ENCODE results near the gene PTPN7. TPM values are rescaled to one million over a fixed set of nuclear protein-coding genes. Genes with fewer than 3 reads are reported as not detected.

Gene PTPN7
- polyA plus RNA-seq (2011; rRNA removed) = 0.08 TPM in 1 of 2 replicates, not detected in the other
- polyA plus RNA-seq (2012; cell fraction: cytosol; rRNA removed) = 0.03 and 0.07 TPM in 2 replicates
- polyA plus RNA-seq (2012; cell fraction: nucleus; rRNA removed) = 0.06 TPM in 1 of 2 replicates, not detected in the other
- not detected in 3 replicates for polyA plus RNA-seq (2017; fragmentation: RNase III; extraction: RNeasy Plus Mini Kit Qiagen cat#74134 plus additional on column Dnase treatment)
- not detected in 2 replicates for polyA minus RNA-seq (2011; rRNA and poly(A)+ RNA removed)

DNA sequence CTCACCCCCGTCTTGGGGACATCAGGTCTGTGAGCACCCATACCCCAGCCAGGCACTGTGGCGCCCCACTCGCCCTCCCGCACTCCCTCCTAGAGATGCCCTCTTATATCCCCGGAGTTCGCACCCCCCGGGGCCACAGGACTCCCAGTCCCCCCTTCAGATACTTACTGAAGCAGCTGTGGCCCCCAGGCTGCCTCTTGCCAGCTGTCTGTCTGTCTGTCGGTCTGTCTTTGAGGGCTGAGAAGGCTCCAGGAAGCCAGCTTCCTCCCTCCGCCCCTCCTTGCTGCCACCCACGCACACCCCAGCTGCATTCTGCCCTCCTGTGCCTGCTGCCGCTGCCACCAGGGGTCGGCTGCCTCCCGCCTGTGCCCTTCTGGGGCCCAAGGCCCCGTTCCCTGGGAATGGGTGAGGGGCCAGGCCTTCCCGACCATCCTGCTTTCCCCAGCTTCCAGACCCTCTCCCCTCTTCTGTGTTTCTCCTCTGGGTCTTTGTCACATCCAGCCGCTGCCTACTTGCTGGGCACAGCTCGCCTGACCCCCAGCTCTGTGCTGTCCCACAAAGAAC is at the start of gene PTPN7:
Gene PTPN7, minus strand, starts transcription at position 226 of the 564 bp plus-strand sequence. CDS start 1,200 bp downstream, outside the sequence.
- TF ChIP-seq MAFK (IDR thresholded peaks at IDR 0.05; ENCODE audit: partially characterized antibody) (no peak), BCL3 (IDR thresholded peaks at IDR 0.05) (no peak), EHF (CRISPR knock-in tag; IDR thresholded peaks at IDR 0.05) (no peak), HES2 (IDR thresholded peaks at IDR 0.05) (no peak), CEBPB (IDR thresholded peaks at IDR 0.05) (no peak), MYC (IDR thresholded peaks at IDR 0.05; ENCODE audit: borderline replicate concordance, low read length) (no peak), KDM5A (IDR thresholded peaks at IDR 0.05) (no peak), CTCF (IDR thresholded peaks at IDR 0.05) (no peak), NFE2L2 (conservative IDR thresholded peaks at IDR 0.05; ENCODE audit: low read length) (no peak), ZSCAN20 (CRISPR knock-in tag; IDR thresholded peaks at IDR 0.05) (no peak), FOSB (CRISPR knock-in tag; IDR thresholded peaks at IDR 0.05) (no peak), GATA3 (IDR thresholded peaks at IDR 0.05; ENCODE audit: borderline replicate concordance) (no peak), CBX8 (IDR thresholded peaks at IDR 0.05) (no peak), KDM1A (IDR thresholded peaks at IDR 0.05; ENCODE audit: low read depth) (no peak), TP53 (CRISPR knock-in tag; IDR thresholded peaks at IDR 0.05) (no peak), RARB (CRISPR knock-in tag; IDR thresholded peaks at IDR 0.05) (no peak)
- TF ChIP-seq, protein P1, sequence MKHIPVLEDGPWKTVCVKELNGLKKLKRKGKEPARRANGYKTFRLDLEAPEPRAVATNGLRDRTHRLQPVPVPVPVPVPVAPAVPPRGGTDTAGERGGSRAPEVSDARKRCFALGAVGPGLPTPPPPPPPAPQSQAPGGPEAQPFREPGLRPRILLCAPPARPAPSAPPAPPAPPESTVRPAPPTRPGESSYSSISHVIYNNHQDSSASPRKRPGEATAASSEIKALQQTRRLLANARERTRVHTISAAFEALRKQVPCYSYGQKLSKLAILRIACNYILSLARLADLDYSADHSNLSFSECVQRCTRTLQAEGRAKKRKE (CRISPR knock-in tag; IDR thresholded peaks at IDR 0.05; ENCODE audit: low read depth) = no peak
- Histone ChIP-seq H3K4me2 (no peak within 1 kb of the TSS), H3K4me1 (peaks cover 16% of the 10 kb centered on the region), H3K4me3 (no peak within 1 kb of the TSS), H3K27ac (peak within 1 kb of the TSS in 1 of 2 experiments; percentile 19; a peak in 1 of 6 replicates), H3K9me3 (no peaks in the 10 kb centered on the region)
- no peak for DNase-seq (ENCODE audit: low read depth in 1 of 2, low spot score in 1 of 2)
- CTCF ChIA-PET = interaction anchor here (0.9 to 2.1 kb wide), 7 partner anchors 13 to 155 kb away, joined by 3 to 10 read pairs (median 4); partner anchors contain the start of gene LGR6
- POLR2A ChIA-PET = no interaction called here
- no peak for FAIRE-seq
- WGBS (ENCODE audit: missing lambda C conversion rate) = 76% methylated on average over 13 of the region's 17 CpGs
- no peak; a peak in 2 of 6 replicates for ATAC-seq

- Histone ChIP-seq H3K27ac (0 out of 6 replicates have a peak overlapping the region, but pooled peaks of 1 of the 2 experiments have one; percentile 36), H3K4me3 (no peak overlapping the region), H3K4me1 (peaks cover 6% of the 10 kb centered on the region), H3K9me3 (no peaks in the 10 kb centered on the region; the same call in 2 of the 3 replicates), H3K4me2 (no peak overlapping the region)
- ChIA-PET POLR2A (no interaction called here), CTCF (interaction anchor here (0.8 to 2.9 kb wide), 4 partner anchors 13 to 19 kb away, joined by 3 to 15 read pairs (median 4); no protein-coding TSS in a partner anchor)
- ATAC-seq = no peak
- no peak for FAIRE-seq
- DNase-seq (ENCODE audit: low read depth in 1 of 2, low spot score in 1 of 2) = no peak
- 66% methylated on average over 11 of the region's 11 CpGs for WGBS (ENCODE audit: missing lambda C conversion rate)
- TF ChIP-seq REST (IDR thresholded peaks at IDR 0.05) (no peak), SMC3 (IDR thresholded peaks at IDR 0.05) (no peak), SREBF2 (IDR thresholded peaks at IDR 0.05) (no peak), MYC (IDR thresholded peaks at IDR 0.05; ENCODE audit: borderline replicate concordance, low read length) (no peak), CBX2 (IDR thresholded peaks at IDR 0.05; ENCODE audit: borderline replicate concordance, low read depth) (no peak), HES2 (IDR thresholded peaks at IDR 0.05) (no peak), HMGXB4 (CRISPR knock-in tag; IDR thresholded peaks at IDR 0.05; ENCODE audit: borderline replicate concordance) (no peak), HOXA7 (CRISPR knock-in tag; IDR thresholded peaks at IDR 0.05) (no peak)
- TF ChIP-seq, protein P2, sequence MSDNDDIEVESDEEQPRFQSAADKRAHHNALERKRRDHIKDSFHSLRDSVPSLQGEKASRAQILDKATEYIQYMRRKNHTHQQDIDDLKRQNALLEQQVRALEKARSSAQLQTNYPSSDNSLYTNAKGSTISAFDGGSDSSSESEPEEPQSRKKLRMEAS (IDR thresholded peaks at IDR 0.05) = no peak
These were observed 48.0 kb upstream of the PTPN7 start for GRCh38 chr1:202208351-202208857.
